ENCODE measurements around the gene GARNL3. TPM values are rescaled to one million over a fixed set of nuclear protein-coding genes. Genes with fewer than 3 reads are reported as not detected.

GARNL3 gene
- total and polyA plus RNA-seq, 2 donors (not counting 1 experiment from before 2014, with no cell fraction given): 1.5 to 12.6 TPM

DNA sequence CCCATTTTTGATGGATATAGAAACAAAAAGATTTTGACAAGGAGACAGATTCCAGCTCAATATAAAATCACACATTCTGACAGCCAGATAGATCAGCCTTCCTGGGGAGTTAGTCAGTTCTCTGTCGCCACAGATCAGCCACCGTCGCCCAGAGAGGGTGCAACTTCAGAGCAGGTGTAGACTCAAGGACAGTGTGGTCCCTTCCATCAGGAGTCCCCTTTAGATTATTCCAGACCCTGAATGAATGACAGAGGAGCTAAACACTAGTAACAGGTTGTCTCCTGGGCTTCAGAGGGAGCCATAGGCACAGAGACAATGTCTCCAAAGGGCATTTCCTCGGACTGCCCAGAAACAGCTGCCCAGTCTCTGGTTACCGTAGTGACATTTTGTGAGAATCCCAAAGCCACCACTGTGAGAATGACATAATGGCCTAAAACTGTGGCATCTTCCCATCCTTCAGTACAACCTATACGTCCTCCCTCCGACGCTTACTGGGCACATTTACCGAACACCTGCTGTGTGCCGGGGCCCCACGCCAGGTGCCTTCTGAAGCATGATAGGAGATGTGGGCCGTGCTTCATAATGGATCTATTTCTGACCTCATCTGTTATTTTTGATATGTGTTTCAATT is 85.0 kb downstream of the GARNL3 start:
- ATAC-seq (ENCODE audit: low read depth): no peak
- POLR2A ChIA-PET: no interaction called here
- WGBS (ENCODE audit: insufficient coverage): 96% methylated on average over 9 of the region's 12 CpGs

DNA sequence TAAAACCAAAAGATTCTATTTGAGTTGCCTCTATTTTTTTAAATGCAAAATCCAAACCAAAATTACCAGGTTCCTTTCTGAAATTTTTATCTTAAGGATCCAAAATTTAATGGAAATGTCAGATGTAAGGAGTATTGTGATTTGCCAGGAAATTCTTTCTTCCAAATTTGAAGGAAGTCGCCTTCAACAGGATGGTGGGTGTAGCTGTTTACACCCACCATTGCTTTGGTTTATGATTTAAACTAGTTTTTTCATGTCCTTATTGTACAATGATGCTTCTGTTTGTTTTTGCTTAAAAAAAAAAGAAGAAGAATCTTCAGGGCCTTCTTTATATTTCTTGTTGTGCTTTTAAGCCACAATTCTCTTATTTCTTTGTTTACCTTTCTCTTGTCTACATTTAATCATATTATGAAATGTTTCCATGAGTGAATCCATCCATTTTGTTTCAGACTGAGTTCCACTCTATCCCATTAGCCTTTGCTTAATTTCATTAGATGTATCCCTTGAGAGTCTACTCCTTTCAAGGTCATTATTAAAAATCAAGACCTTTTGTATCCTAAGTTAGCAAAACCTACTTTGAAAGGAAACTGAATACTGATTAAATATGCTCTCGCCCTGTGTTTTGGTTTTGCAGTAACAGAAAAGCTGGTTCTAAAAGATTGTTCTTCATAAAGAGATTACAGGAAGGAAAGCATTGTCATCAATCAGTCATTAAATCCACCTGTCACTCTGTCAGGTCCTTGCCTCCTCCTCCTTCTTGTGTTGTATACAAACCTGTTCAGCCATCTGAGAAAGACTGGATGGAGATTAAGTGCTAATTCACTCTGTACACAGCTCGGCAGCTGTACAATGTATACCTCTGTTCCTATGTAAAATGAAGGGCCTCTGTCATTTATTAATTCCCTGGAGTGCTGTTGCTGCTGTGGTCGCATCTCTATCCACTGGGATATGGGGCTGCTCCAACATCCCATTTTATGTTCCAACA is 86.9 kb downstream of the GARNL3 start:
- Mint-ChIP-seq H3K27me3 (no peaks in the 10 kb centered on the region), H3K9me3 (ENCODE audit: insufficient read depth) (no peaks in the 10 kb centered on the region), H3K4me3 (no peak overlapping the region), H3K4me1 (no peaks in the 10 kb centered on the region), H3K27ac (no peak overlapping the region)
- no peaks in the 10 kb centered on the region for H4K20me1 ChIP-seq (ENCODE audit: control insufficient read depth, insufficient read depth, low read length, poor library complexity, severe bottlenecking)
- H3K4me1 ChIP-seq (ENCODE audit: control insufficient read depth in 2 of 2, insufficient read depth in 2 of 2, low read length in 2 of 2): no peaks in the 10 kb centered on the region
- intact Hi-C loops (cut with micrococcal nuclease): no loop called here
- H3K36me3 ChIP-seq (replicated peaks in 1 of 2; ENCODE audit: control extremely low read depth in 1 of 2, control insufficient read depth in 1 of 2, extremely low read depth in 1 of 2, insufficient read depth in 2 of 2, low read length in 1 of 2): no peaks in the 10 kb centered on the region
- TF ChIP-seq EZH2 (IDR thresholded peaks at IDR 0.05; ENCODE audit: borderline replicate concordance, insufficient read depth, low read depth, low read length, poor library complexity, severe bottlenecking): no peak
- TF ChIP-seq, protein P1, sequence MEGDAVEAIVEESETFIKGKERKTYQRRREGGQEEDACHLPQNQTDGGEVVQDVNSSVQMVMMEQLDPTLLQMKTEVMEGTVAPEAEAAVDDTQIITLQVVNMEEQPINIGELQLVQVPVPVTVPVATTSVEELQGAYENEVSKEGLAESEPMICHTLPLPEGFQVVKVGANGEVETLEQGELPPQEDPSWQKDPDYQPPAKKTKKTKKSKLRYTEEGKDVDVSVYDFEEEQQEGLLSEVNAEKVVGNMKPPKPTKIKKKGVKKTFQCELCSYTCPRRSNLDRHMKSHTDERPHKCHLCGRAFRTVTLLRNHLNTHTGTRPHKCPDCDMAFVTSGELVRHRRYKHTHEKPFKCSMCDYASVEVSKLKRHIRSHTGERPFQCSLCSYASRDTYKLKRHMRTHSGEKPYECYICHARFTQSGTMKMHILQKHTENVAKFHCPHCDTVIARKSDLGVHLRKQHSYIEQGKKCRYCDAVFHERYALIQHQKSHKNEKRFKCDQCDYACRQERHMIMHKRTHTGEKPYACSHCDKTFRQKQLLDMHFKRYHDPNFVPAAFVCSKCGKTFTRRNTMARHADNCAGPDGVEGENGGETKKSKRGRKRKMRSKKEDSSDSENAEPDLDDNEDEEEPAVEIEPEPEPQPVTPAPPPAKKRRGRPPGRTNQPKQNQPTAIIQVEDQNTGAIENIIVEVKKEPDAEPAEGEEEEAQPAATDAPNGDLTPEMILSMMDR (IDR thresholded peaks at IDR 0.05): no peak
- ChIA-PET POLR2A (no interaction called here), CTCF (no interaction called here)
- ATAC-seq (ENCODE audit: low read depth) (no peak), DNase-seq (no peak)
- H2AFZ ChIP-seq (ENCODE audit: insufficient read depth, low read depth, low read length, poor library complexity, severe bottlenecking): no peak overlapping the region
- no peak overlapping the region for H3K9ac ChIP-seq (ENCODE audit: low read length)
- 92% methylated on average over 2 of the region's 4 CpGs for WGBS (ENCODE audit: insufficient coverage)
- no peaks in the 10 kb centered on the region for H3K79me2 ChIP-seq (ENCODE audit: control insufficient read depth, insufficient read depth, low read length)
- no peak overlapping the region for H3K27ac ChIP-seq (ENCODE audit: low read length in 2 of 2)
- no peak overlapping the region for H3K4me3 ChIP-seq (ENCODE audit: control extremely low read depth in 1 of 5, extremely low read depth in 1 of 5, insufficient read depth in 1 of 5, low read depth in 2 of 5, low read length in 4 of 5)
- no peaks in the 10 kb centered on the region for H3K9me3 ChIP-seq (ENCODE audit: control extremely low read depth in 1 of 3, control insufficient read depth in 2 of 3, insufficient read depth in 1 of 3, low read length in 2 of 3)
- peaks cover 0 to 5% (median 0%) of the 10 kb centered on the region in 4 experiments for H3K27me3 ChIP-seq (replicated peaks in 1 of 4; ENCODE audit: control extremely low read depth in 1 of 4, control insufficient read depth in 3 of 4, insufficient read depth in 4 of 4, low read length in 3 of 4)
- no peak overlapping the region for H3K4me2 ChIP-seq (replicated peaks; ENCODE audit: low read depth, low read length, poor library complexity, severe bottlenecking)

More for the DNA sequence above, 85.0 kb downstream of the GARNL3 start:
- Mint-ChIP-seq H3K27me3 (no peaks in the 10 kb centered on the region), H3K4me1 (no peaks in the 10 kb centered on the region), H3K4me3 (no peak overlapping the region), H3K27ac (no peak overlapping the region), H3K9me3 (ENCODE audit: insufficient read depth) (no peaks in the 10 kb centered on the region)
- intact Hi-C loops (cut with micrococcal nuclease): no loop called here
- Histone ChIP-seq H3K27ac (ENCODE audit: low read length in 2 of 2) (no peak overlapping the region), H2AFZ (ENCODE audit: insufficient read depth, low read depth, low read length, poor library complexity, severe bottlenecking) (no peak overlapping the region), H3K27me3 (replicated peaks in 1 of 4; ENCODE audit: control extremely low read depth in 1 of 4, control insufficient read depth in 3 of 4, insufficient read depth in 4 of 4, low read length in 3 of 4) (peaks cover 0 to 5% (median 0%) of the 10 kb centered on the region in 4 experiments), H3K4me2 (replicated peaks; ENCODE audit: low read depth, low read length, poor library complexity, severe bottlenecking) (no peak overlapping the region), H3K79me2 (ENCODE audit: control insufficient read depth, insufficient read depth, low read length) (no peaks in the 10 kb centered on the region), H4K20me1 (ENCODE audit: control insufficient read depth, insufficient read depth, low read length, poor library complexity, severe bottlenecking) (no peaks in the 10 kb centered on the region), H3K36me3 (replicated peaks in 1 of 2; ENCODE audit: control extremely low read depth in 1 of 2, control insufficient read depth in 1 of 2, extremely low read depth in 1 of 2, insufficient read depth in 2 of 2, low read length in 1 of 2) (no peaks in the 10 kb centered on the region), H3K9ac (ENCODE audit: low read length) (no peak overlapping the region), H3K4me1 (ENCODE audit: control insufficient read depth in 2 of 2, insufficient read depth in 2 of 2, low read length in 2 of 2) (no peaks in the 10 kb centered on the region), H3K9me3 (ENCODE audit: control extremely low read depth in 1 of 3, control insufficient read depth in 2 of 3, insufficient read depth in 1 of 3, low read length in 2 of 3) (no peaks in the 10 kb centered on the region), H3K4me3 (ENCODE audit: control extremely low read depth in 1 of 5, extremely low read depth in 1 of 5, insufficient read depth in 1 of 5, low read depth in 2 of 5, low read length in 4 of 5) (no peak overlapping the region)
- DNase-seq: no peak
- CTCF ChIA-PET: interaction anchor here (0.6 kb wide), 1 partner anchor 139 kb away, joined by 3 read pairs; no protein-coding TSS in a partner anchor
- no peak for TF ChIP-seq EZH2 (IDR thresholded peaks at IDR 0.05; ENCODE audit: borderline replicate concordance, insufficient read depth, low read depth, low read length, poor library complexity, severe bottlenecking)
